Skeletal muscle tissue (tissue), 5 donors: ENCODE measurements around the gene RUBCNL. TPM values are rescaled to one million over a fixed set of nuclear protein-coding genes. Genes with fewer than 3 reads are reported as not detected.

Experiments used
- H3K27ac ChIP-seq: one replicate; pipeline ENCODE4 v1.7.0; 2013; ENCODE audit warnings: mild to moderate bottlenecking, low read depth, low read length, inconsistent platforms
- H3K27me3 ChIP-seq, 3 donors: one replicate each; pipeline ENCODE4 v1.7.0; 2013; ENCODE audit warnings: low read length in 3 of 3; ENCODE audit not compliant: control insufficient read depth in 3 of 3, insufficient read depth in 3 of 3
- H3K36me3 ChIP-seq, 3 donors: one replicate each; pipeline ENCODE4 v1.7.0; 2013; ENCODE audit warnings: low read length in 3 of 3; ENCODE audit not compliant: control insufficient read depth in 3 of 3, insufficient read depth in 3 of 3
- H3K4me1 ChIP-seq, 3 donors: one replicate each; pipeline ENCODE4 v1.7.0; 2013; ENCODE audit warnings: low read length in 3 of 3, mild to moderate bottlenecking in 3 of 3; ENCODE audit not compliant: control insufficient read depth in 3 of 3, insufficient read depth in 3 of 3
- H3K4me3 ChIP-seq, 3 donors: one replicate each; pipeline ENCODE4 v1.7.0; 2013; ENCODE audit warnings: low read length in 3 of 3
- H3K9ac ChIP-seq, 3 donors: one replicate each; pipeline ENCODE4 v1.7.0; 2013; ENCODE audit warnings: low read length in 3 of 3, mild to moderate bottlenecking in 3 of 3, moderate library complexity in 2 of 3, low read depth in 1 of 3
- H3K9me3 ChIP-seq, 3 donors: one replicate each; pipeline ENCODE4 v1.7.0; 2013; ENCODE audit warnings: low read length in 3 of 3; ENCODE audit not compliant: control insufficient read depth in 3 of 3
- small RNA-seq: library from RNA; depleted of rRNA; stranded (forward); fragments of <200 nt; gene quantifications from one replicate; pipeline ENCODE3, GENCODE V24; 2014
- total RNA-seq: library from RNA; depleted of rRNA; stranded (reverse); fragments of >200 nt; gene quantifications from one replicate; pipeline ENCODE4 v1.2.3, GENCODE V29; 2014
- donor health status: Osteomylitis.

RUBCNL gene
- total RNA-seq, 1 donor from 2014 or later: 3.7 TPM

DNA sequence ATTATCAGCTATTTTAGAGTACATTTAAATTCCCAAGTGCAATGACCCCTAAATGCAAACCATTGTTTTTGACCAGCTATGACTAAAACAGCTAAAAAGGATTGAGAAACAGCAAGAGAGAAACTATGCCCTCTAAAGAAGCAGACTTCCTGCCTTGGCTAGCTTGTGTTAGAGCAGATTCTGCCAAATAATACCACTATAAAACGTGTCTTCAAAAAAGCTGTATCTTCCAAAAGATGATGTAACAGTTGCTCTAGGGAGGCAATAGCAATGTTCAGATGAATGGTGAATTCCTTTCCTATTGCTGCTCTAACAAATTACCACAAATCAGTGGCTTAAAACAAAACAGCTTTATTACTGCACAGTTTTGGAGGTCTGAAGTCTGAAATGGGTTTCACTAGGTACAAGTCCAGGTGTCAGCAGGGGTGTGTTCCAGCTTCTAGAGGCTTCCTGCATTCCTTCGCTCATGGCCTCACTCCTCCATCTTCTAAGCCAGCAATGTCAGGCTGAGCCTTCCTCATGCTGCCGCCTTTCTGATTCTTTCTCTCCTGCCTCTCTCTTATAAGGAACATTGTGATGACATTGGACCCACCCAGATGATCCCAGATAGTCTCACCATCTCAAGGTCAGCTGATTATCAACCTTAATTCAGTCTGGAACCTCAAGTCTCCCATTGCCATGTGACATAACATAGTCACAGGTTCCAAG, 90.8 kb downstream of the RUBCNL start:
- no peaks in the 10 kb centered on the region for H3K36me3 ChIP-seq
- H3K27ac ChIP-seq: peak overlapping the region; percentile 52
- H3K27me3 ChIP-seq: no peaks in the 10 kb centered on the region
- H3K9ac ChIP-seq: no peak overlapping the region
- no peak overlapping the region for H3K4me3 ChIP-seq
- H3K4me1 ChIP-seq: peaks cover 0 to 9% (median 2%) of the 10 kb centered on the region in 3 donors
- no peaks in the 10 kb centered on the region for H3K9me3 ChIP-seq

DNA sequence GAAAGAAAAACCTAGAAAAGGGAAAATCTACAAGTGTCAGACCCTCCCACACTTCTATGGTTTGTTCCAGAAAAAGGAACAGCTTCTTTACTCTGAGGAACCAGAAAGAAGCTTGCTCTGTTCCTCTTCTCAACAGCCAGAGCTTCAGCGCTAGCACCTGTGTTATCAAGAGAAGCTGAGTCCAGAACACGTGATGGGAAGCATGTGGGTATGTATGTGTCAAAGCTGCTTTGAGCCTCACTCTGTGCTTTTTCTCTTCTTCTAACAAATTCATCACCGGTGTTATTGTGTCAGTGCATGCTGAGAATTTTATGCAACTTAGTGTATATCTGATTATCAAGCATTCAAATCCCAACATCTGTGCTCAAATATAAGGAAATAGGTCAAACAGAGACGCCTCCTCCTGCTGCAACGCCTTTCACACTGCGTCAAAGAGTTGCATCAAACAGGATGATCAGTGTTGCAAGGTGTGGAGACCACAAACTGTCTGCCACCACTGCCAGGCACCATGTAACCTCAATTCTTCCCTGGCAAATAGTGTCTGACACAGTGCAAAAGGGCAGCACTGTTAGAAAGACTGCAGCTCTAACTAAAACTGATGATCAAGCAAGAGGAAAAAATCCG, 91.4 kb downstream of the RUBCNL start:
- Histone ChIP-seq H3K4me3 (no peak overlapping the region), H3K27me3 (no peaks in the 10 kb centered on the region), H3K9ac (no peak overlapping the region)

DNA sequence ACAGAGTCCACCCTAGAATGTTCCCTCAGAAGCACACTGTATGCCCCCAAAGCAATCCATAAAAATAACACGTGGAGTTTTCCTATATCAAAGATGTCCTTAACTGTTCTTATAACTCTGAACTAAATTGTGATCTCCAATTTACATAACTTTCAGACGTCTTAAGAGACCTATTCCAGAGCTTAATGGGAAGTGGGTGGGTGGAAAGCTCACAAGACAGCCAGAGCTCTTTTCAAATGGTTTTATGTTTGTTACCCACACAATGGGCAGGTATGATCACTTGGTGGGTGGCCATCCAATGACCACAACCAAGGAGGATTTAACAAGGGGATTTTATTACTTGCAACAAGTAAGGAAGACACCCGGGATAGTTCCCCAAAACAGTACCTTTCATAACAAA, 93.6 kb downstream of the RUBCNL start:
- H3K27ac ChIP-seq: no peak overlapping the region
- H3K36me3 ChIP-seq: no peaks in the 10 kb centered on the region
- no peaks in the 10 kb centered on the region for H3K27me3 ChIP-seq
- no peak overlapping the region for H3K4me3 ChIP-seq
- H3K4me1 ChIP-seq: peaks cover 0 to 9% (median 2%) of the 10 kb centered on the region in 3 donors
- no peaks in the 10 kb centered on the region for H3K9me3 ChIP-seq
- no peak overlapping the region for H3K9ac ChIP-seq

More for the DNA sequence above, 91.4 kb downstream of the RUBCNL start:
- Histone ChIP-seq H3K36me3 (no peaks in the 10 kb centered on the region), H3K4me1 (peaks cover 0 to 9% (median 2%) of the 10 kb centered on the region in 3 donors), H3K9me3 (no peaks in the 10 kb centered on the region), H3K27ac (no peak overlapping the region)

Small RNA genes lying within 50 kb of the gene (small RNA-seq; reads per million reads assigned to genes)
- 6.7 reads per million, percentile 91 among the genes with 10 or more reads in this experiment for gene RNU2-6P
- not detected for gene RNU6-68P

Other genes starting within 250 kb of the RUBCNL start
- 25.6 TPM for gene LCP1, start 205.1 kb downstream of the RUBCNL start, total RNA-seq
- not detected for gene LRRC63, start 175.3 kb downstream of the RUBCNL start, total RNA-seq
- 17.7 TPM for gene LRCH1, start 165.9 kb upstream of the RUBCNL start, total RNA-seq